RWPE2 (cell line): ENCODE data around the gene AKR1C4.

Experiments used
- ATAC-seq: fragments of 200-7000 bp; cut with Tn5 transposase; 3 replicates; pipeline ENCODE4 v1.9.1; 2021; ENCODE audit warnings: low read depth
- DNase-seq: peaks from one replicate; pipeline ENCODE4 v3.0.0-alpha.2; 2020; ENCODE audit warnings: low spot score
- H3K27ac ChIP-seq: fragments of 450-650 bp; 2 replicates; pipeline ENCODE4 v1.5.1; 2017; ENCODE audit warnings: mild to moderate bottlenecking; ENCODE audit not compliant: poor library complexity, severe bottlenecking
- H3K27me3 ChIP-seq: fragments of 250-450 bp; sonication (Bioruptor Pico); 2 replicates; pipeline ENCODE4 v1.5.1; 2021; ENCODE audit warnings: mild to moderate bottlenecking, moderate library complexity; ENCODE audit not compliant: insufficient read depth, poor library complexity, severe bottlenecking
- H3K36me3 ChIP-seq: fragments of 250-450 bp; sonication (Bioruptor Pico); 2 replicates; pipeline ENCODE4 v1.5.1; 2020; ENCODE audit warnings: low read depth, mild to moderate bottlenecking, moderate library complexity
- H3K4me1 ChIP-seq: fragments of 250-450 bp; sonication (Bioruptor Pico); 2 replicates; pipeline ENCODE4 v1.5.1; 2021; ENCODE audit warnings: mild to moderate bottlenecking, moderate library complexity; ENCODE audit not compliant: insufficient read depth, poor library complexity, severe bottlenecking
- H3K4me3 ChIP-seq: fragments of 250-450 bp; sonication (Bioruptor Pico); 2 replicates; pipeline ENCODE4 v1.5.1; 2021; ENCODE audit warnings: mild to moderate bottlenecking, moderate library complexity; ENCODE audit not compliant: severe bottlenecking
- H3K9me3 ChIP-seq: fragments of 250-450 bp; sonication (Bioruptor Pico); 2 replicates; pipeline ENCODE4 v1.5.1; 2021; ENCODE audit warnings: mild to moderate bottlenecking, moderate library complexity; ENCODE audit not compliant: severe bottlenecking
- CTCF ChIP-seq: fragments of 450-650 bp; IDR thresholded peaks from one replicate; pipeline ENCODE4 v1.5.1; 2017; ENCODE audit warnings: mild to moderate bottlenecking, moderate library complexity; ENCODE audit not compliant: poor library complexity, severe bottlenecking

AKR1C4 gene

GRCh38 chr10:5266804-5267203, 70.2 kb downstream of the AKR1C4 start:
- no peak for DNase-seq
- Histone ChIP-seq H3K27me3 (no peaks in the 10 kb centered on the region), H3K4me1 (no peaks in the 10 kb centered on the region), H3K36me3 (no peaks in the 10 kb centered on the region), H3K27ac (no peak overlapping the region), H3K9me3 (peaks cover 5% of the 10 kb centered on the region), H3K4me3 (no peak overlapping the region)
- TF ChIP-seq CTCF, result no peak
- no peak for ATAC-seq

- ATAC-seq (no peak), DNase-seq (no peak)
- no peaks in the 10 kb centered on the region for H3K4me1 ChIP-seq
- H3K27ac ChIP-seq, result no peak overlapping the region
- H3K36me3 ChIP-seq, result no peaks in the 10 kb centered on the region
- no peaks in the 10 kb centered on the region for H3K27me3 ChIP-seq
- H3K4me3 ChIP-seq, result no peak overlapping the region
- TF ChIP-seq CTCF, result no peak
- peaks cover 5% of the 10 kb centered on the region for H3K9me3 ChIP-seq
Observed at GRCh38 chr10:5268234-5268633, 71.6 kb downstream of the AKR1C4 start.
